MCF 10A (cell line): ENCODE data around the gene MARK3. TPM values are rescaled to one million over a fixed set of nuclear protein-coding genes. Genes with fewer than 3 reads are reported as not detected.

Experiments
- BruUV-seq: library from RNA; stranded (reverse); fragments of 400-500 nt; replicated peaks from 2 replicates; lab custom pipeline; 2021; lab: Mats Ljungman, UMichigan
- CTCF ChIA-PET: fragments of 300-600 bp; sonication (Branson Sonifier 250); formaldehyde crosslinking; extraction: SDS; loops from one replicate; lab custom pipeline; 2021; ENCODE audit warnings: antibody characterized with exemption, inconsistent platforms; lab: Yijun Ruan, JAX
- POLR2A ChIA-PET: fragments of 300-600, 350-650 bp; sonication (Branson Sonifier 250); formaldehyde crosslinking; extraction: SDS; loops from one replicate; lab custom pipeline; 2020; ENCODE audit warnings: antibody characterized with exemption, inconsistent platforms; lab: Yijun Ruan, JAX
- DNase-seq: peaks from one replicate; pipeline ENCODE4 v3.0.0-alpha.2; 2018; ENCODE audit not compliant: unreplicated experiment
- H3K27ac Mint-ChIP-seq: one replicate; pipeline ENCODE4 v1.8.0; 2022; ENCODE audit warnings: mild to moderate bottlenecking, low read depth, mixed read lengths; ENCODE audit not compliant: unreplicated experiment
- H3K27me3 Mint-ChIP-seq: one replicate; pipeline ENCODE4 v1.8.0; 2022; ENCODE audit warnings: mixed read lengths; ENCODE audit not compliant: insufficient read depth, unreplicated experiment
- H3K36me3 Mint-ChIP-seq: one replicate; pipeline ENCODE4 v1.8.0; 2022; ENCODE audit warnings: mild to moderate bottlenecking, moderate library complexity, mixed read lengths; ENCODE audit not compliant: insufficient read depth, unreplicated experiment
- H3K4me1 Mint-ChIP-seq: one replicate; pipeline ENCODE4 v1.8.0; 2022; ENCODE audit warnings: mixed read lengths; ENCODE audit not compliant: insufficient read depth, unreplicated experiment
- H3K4me3 Mint-ChIP-seq: one replicate; pipeline ENCODE4 v1.8.0; 2022; ENCODE audit warnings: mild to moderate bottlenecking, moderate library complexity, mixed read lengths; ENCODE audit not compliant: unreplicated experiment
- H3K9me3 Mint-ChIP-seq: one replicate; pipeline ENCODE4 v1.8.0; 2022; ENCODE audit warnings: mixed read lengths; ENCODE audit not compliant: unreplicated experiment
- intact Hi-C: fragments of 100-400 bp; cut with micrococcal nuclease; formaldehyde crosslinking; loops from 2 replicates; pipeline ENCODE4 v1.14.1; 2022
- total RNA-seq: library from RNA; stranded (reverse); gene quantifications from 2 replicates; pipeline ENCODE4 v1.2.3, GENCODE V29; 2022
- TF ChIP-seq, protein P1 (sequence below): fragments of 200-600 bp; IDR thresholded peaks from one replicate; pipeline ENCODE4 v1.8.0; 2022; ENCODE audit warnings: antibody characterized with exemption, mild to moderate bottlenecking; ENCODE audit not compliant: unreplicated experiment

Gene MARK3
- total RNA-seq, 1 experiment from 2014 or later: 130 TPM

DNA sequence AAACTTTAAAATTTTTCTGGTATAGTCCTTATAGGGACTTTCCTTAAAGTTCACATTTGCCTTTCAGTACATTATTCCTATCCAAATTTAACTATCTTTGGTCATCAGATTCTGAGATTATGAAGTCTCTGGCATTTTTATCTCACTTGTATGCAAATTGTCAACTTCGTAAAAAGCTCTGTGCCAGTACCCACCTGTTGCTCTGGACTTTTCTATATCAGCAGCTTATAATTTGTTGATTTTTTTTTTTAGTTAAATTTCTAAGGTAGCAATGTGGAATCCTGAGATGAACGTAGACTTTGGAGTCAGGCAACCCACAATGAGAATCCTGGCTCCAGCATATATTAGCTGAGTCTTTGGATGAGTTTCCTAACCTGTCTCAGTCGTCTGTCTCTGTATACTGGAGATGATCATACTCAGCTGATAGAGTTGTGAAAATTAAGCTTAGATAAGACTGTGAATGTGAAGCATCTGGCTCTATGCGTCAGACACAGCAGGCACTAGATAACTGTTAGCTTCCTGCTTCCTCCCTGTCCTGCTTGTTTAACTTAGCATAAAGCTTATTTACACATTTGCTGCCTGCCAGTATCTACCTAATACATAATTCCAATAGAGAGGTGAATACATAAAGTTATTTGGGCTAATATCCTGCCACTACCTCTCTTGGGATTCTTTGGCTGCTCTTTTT, 59.8 kb downstream of the MARK3 start:
- no peaks in the 10 kb centered on the region for H3K27me3 Mint-ChIP-seq
- POLR2A ChIA-PET: interaction anchor here (0.6 kb wide), 2 partner anchors 378 to 819 kb away, joined by 3 read pairs; no protein-coding TSS in a partner anchor
- no TSS peak for BruUV-seq
- peaks cover 23% of the 10 kb centered on the region for H3K36me3 Mint-ChIP-seq
- H3K4me3 Mint-ChIP-seq: no peak overlapping the region
- intact Hi-C loops: no loop called here
- H3K4me1 Mint-ChIP-seq: peaks cover 18% of the 10 kb centered on the region
- TF ChIP-seq, protein P1, sequence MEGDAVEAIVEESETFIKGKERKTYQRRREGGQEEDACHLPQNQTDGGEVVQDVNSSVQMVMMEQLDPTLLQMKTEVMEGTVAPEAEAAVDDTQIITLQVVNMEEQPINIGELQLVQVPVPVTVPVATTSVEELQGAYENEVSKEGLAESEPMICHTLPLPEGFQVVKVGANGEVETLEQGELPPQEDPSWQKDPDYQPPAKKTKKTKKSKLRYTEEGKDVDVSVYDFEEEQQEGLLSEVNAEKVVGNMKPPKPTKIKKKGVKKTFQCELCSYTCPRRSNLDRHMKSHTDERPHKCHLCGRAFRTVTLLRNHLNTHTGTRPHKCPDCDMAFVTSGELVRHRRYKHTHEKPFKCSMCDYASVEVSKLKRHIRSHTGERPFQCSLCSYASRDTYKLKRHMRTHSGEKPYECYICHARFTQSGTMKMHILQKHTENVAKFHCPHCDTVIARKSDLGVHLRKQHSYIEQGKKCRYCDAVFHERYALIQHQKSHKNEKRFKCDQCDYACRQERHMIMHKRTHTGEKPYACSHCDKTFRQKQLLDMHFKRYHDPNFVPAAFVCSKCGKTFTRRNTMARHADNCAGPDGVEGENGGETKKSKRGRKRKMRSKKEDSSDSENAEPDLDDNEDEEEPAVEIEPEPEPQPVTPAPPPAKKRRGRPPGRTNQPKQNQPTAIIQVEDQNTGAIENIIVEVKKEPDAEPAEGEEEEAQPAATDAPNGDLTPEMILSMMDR: no peak
- DNase-seq: no peak
- H3K27ac Mint-ChIP-seq: no peak overlapping the region
- CTCF ChIA-PET: interaction anchor here (0.6 kb wide), 1 partner anchor 55 kb away, joined by 4 read pairs; no protein-coding TSS in a partner anchor
- H3K9me3 Mint-ChIP-seq: no peaks in the 10 kb centered on the region

DNA sequence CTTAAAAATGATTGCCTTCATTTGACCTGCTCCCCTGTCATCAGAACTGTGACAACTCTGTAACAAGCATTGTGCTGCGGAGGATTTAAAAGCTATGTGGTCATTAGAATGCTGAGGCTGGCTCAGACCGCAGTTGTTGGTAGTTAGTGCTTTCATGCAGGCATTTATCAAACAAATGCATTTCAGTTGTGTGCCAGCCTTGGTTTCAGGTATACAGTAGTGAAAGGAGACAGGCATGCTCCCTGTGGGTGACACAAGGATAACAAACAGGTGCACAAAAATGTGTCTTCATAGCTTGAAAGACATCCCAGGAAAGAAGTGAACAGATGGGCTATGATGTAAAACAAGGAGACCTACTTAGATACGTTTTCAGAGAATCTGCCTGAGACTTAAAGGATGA, 60.6 kb downstream of the MARK3 start:
- ChIA-PET CTCF (no interaction called here), POLR2A (no interaction called here)
- Mint-ChIP-seq H3K4me3 (no peak overlapping the region), H3K36me3 (peaks cover 20% of the 10 kb centered on the region), H3K27ac (no peak overlapping the region), H3K27me3 (no peaks in the 10 kb centered on the region), H3K4me1 (peaks cover 18% of the 10 kb centered on the region), H3K9me3 (no peaks in the 10 kb centered on the region)
- TF ChIP-seq, protein P1: no peak
- no peak for DNase-seq
- no TSS peak for BruUV-seq
- intact Hi-C loops: no loop called here

DNA sequence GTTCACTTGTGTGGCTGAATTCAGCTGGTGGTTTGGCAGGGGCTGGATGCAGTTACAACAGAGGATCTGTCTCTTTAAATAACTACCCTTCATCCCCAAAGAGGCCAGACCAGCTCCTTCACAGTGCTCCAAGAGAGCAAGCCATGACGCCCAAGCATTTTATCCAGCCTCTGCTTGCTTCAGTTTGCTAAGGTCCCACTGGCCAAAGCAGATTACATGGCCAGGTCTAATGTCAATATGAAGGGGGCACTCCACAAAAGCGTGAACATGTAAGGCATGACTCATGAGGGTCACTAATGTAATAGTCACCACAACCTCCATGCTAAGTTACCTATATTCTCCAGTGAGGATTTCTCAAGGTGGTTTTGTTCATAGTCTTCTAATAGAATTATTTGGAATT, 62.9 kb downstream of the MARK3 start:
- no peak overlapping the region for H3K4me3 Mint-ChIP-seq
- TF ChIP-seq, protein P1: no peak
- peaks cover 18% of the 10 kb centered on the region for H3K4me1 Mint-ChIP-seq
- peak; percentile 18 for DNase-seq
- BruUV-seq: no TSS peak
- no peaks in the 10 kb centered on the region for H3K9me3 Mint-ChIP-seq
- POLR2A ChIA-PET: interaction anchor here (0.6 to 1.2 kb wide), 2 partner anchors 11 to 64 kb away, joined by 3 to 4 read pairs; no protein-coding TSS in a partner anchor
- intact Hi-C loops: no loop called here
- no peaks in the 10 kb centered on the region for H3K27me3 Mint-ChIP-seq
- H3K36me3 Mint-ChIP-seq: peaks cover 20% of the 10 kb centered on the region
- H3K27ac Mint-ChIP-seq: no peak overlapping the region
- CTCF ChIA-PET: interaction anchor here (0.6 kb wide), 1 partner anchor 10 kb away, joined by 3 read pairs; no protein-coding TSS in a partner anchor

DNA sequence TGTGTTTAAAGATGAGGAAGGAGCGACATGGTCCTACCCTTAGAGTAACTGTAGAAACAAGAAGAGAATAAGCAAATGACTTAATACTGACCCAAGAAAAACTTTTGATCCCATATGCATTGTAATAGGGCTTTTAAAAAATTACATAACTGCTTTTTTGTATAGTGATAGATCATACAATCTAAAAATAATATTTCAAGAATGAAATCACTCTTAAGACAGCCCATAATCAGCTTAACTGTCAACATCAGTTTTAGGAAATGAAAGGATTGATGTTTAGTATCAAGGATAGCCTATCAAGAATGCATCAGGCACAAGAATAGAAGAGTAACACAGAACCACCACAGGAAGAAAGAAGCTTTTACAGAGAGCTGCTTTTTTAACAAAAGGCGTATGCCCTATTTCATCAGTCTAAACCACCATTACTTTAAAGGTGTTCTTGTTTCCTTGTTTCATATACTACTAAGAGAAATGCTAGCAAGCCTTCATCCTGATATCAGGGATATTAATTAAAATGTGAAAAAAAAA, 64.5 kb downstream of the MARK3 start:
- intact Hi-C loops: no loop called here
- no peak for DNase-seq
- Mint-ChIP-seq H3K4me1 (peaks cover 18% of the 10 kb centered on the region), H3K27ac (no peak overlapping the region), H3K4me3 (no peak overlapping the region), H3K9me3 (no peaks in the 10 kb centered on the region), H3K36me3 (peaks cover 26% of the 10 kb centered on the region), H3K27me3 (no peaks in the 10 kb centered on the region)
- no TSS peak for BruUV-seq
- CTCF ChIA-PET: interaction anchor here (0.6 to 0.8 kb wide), 3 partner anchors 57 to 58 kb away, joined by 3 read pairs; no protein-coding TSS in a partner anchor
- POLR2A ChIA-PET: interaction anchor here (0.6 to 1.0 kb wide), 5 partner anchors 14 to 117 kb away, joined by 3 read pairs; no protein-coding TSS in a partner anchor
- TF ChIP-seq, protein P1: no peak
